DMS53 (cell line): Measurements from ENCODE around the gene PHYHIPL.

ENCODE experiments used
- DNase-seq: peaks from one replicate; lab custom pipeline; 2025; lab: John Stamatoyannopoulos, UW

The PHYHIPL gene

GRCh38 chr10:59176241-59177030 is at the start of gene PHYHIPL:
PHYHIPL (plus strand) TSS chr10:59176643; CDS start chr10:59176854, 211 bp downstream.
- DNase-seq = peak; percentile 96

GRCh38 chr10:59126991-59127390 is 49.5 kb upstream of the PHYHIPL start:
- peak; percentile 96 for DNase-seq

- DNase-seq = peak; percentile 46
These were observed 48.5 kb upstream of the PHYHIPL start for GRCh38 chr10:59127991-59128390.

GRCh38 chr10:59129867-59130266 is 46.6 kb upstream of the PHYHIPL start:
- DNase-seq = no peak

- DNase-seq = peak; percentile 6
These were observed 44.8 kb upstream of the PHYHIPL start for GRCh38 chr10:59131666-59132065.

- peak; percentile 4 for DNase-seq
These were observed 42.4 kb upstream of the PHYHIPL start for GRCh38 chr10:59133841-59134593.

- DNase-seq = peak; percentile 32
These were observed 41.7 kb upstream of the PHYHIPL start for GRCh38 chr10:59134785-59135184.

- DNase-seq = peak; percentile 55
These were observed 41.2 kb upstream of the PHYHIPL start for GRCh38 chr10:59135275-59135674.

GRCh38 chr10:59138052-59138451 is 38.4 kb upstream of the PHYHIPL start:
- no peak for DNase-seq

GRCh38 chr10:59143544-59143943 is 32.9 kb upstream of the PHYHIPL start:
- DNase-seq = no peak

- no peak for DNase-seq
These were observed 27.7 kb upstream of the PHYHIPL start for GRCh38 chr10:59148701-59149100.

- DNase-seq = no peak
These were observed 20.9 kb upstream of the PHYHIPL start for GRCh38 chr10:59155556-59155955.

- no peak for DNase-seq
These were observed 8.9 kb upstream of the PHYHIPL start for GRCh38 chr10:59167512-59167911.

- no peak for DNase-seq
These were observed 3.9 kb upstream of the PHYHIPL start for GRCh38 chr10:59172567-59172966.

GRCh38 chr10:59173414-59173813 is 3.0 kb upstream of the PHYHIPL start:
- DNase-seq = peak; percentile 11

GRCh38 chr10:59175538-59176240 is 754 bp upstream of the PHYHIPL start:
- DNase-seq = peak; percentile 85

- peak; percentile 88 for DNase-seq
These were observed 771 bp downstream of the PHYHIPL start for GRCh38 chr10:59177031-59177797.

GRCh38 chr10:59177836-59178235 is 1.4 kb downstream of the PHYHIPL start:
- DNase-seq = peak; percentile 36

GRCh38 chr10:59179068-59179467 is 2.6 kb downstream of the PHYHIPL start:
- DNase-seq = peak; percentile 17

- no peak for DNase-seq
These were observed 4.3 kb downstream of the PHYHIPL start for GRCh38 chr10:59180689-59181270.

- peak; percentile 86 for DNase-seq
These were observed 5.2 kb downstream of the PHYHIPL start for GRCh38 chr10:59181668-59182067.
